Measurements from ENCODE around the gene GBP5.
"Not testable (repeated sequence)": the region's sequence is repeated elsewhere in the genome, so short reads cannot be mapped to it uniquely, and the experiment has no call there.

Gene GBP5, protein sequence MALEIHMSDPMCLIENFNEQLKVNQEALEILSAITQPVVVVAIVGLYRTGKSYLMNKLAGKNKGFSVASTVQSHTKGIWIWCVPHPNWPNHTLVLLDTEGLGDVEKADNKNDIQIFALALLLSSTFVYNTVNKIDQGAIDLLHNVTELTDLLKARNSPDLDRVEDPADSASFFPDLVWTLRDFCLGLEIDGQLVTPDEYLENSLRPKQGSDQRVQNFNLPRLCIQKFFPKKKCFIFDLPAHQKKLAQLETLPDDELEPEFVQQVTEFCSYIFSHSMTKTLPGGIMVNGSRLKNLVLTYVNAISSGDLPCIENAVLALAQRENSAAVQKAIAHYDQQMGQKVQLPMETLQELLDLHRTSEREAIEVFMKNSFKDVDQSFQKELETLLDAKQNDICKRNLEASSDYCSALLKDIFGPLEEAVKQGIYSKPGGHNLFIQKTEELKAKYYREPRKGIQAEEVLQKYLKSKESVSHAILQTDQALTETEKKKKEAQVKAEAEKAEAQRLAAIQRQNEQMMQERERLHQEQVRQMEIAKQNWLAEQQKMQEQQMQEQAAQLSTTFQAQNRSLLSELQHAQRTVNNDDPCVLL

DNA sequence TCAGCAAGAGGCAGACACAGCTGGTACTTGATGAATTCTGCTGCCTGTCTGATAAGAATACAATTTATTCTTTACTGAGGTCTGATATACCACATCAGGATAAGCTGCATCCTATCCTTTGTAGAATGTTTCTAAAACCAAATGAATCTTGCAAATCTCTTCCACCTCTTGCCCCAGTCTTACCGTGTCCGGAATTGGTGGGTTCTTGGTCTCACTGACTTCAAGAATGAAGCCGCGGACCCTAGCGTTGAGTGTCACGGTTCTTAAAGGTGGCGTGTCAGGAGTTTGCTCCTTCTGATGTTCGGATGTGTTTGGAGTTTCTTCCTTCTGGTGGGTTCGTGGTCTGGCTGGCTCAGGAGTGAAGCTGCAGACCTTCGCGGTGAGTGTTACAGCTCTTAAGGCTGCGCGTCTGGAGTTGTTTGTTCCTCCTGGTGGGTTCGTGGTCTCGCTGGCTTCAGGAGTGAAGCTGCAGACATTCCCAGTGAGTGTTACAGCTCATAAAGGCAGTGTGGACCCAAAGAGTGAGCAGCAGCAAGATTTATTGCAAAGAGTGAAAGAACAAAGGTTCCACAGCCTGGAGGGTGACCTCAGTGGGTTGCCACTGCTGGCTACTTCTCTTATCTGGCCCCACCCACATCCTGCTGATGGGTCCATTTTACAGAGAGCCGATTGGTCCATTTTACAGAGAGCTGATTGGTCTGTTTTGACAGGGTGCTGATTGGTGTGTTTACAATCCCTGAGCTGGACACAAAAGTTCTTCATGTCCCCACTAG lies at the start of gene GBP5:
Gene GBP5, minus strand, starts transcription at position 592 of the 773 bp plus-strand sequence. CDS start 3,305 bp downstream, outside the sequence.
- DNase-seq = not testable (repeated sequence)

DNA sequence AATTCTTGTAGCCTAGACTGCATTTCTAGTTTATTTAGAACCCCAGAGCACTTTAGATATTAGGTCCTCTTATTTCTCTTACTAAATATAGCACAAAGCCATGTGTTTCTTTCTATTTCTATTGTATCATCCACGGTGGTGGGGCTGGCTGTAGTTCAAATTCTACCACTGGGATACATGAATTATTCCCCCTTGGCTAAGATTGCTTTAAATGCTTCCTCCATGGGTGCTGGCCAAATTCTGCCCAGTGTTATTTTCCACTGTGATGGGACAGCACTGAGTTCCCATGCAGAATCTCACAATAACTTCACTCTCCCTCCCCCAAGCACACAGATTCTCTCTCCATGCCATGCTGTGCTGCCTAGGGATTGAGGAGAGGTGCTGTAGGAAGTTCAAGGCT lies 49.7 kb upstream of the GBP5 start:
- no peak for DNase-seq

DNA sequence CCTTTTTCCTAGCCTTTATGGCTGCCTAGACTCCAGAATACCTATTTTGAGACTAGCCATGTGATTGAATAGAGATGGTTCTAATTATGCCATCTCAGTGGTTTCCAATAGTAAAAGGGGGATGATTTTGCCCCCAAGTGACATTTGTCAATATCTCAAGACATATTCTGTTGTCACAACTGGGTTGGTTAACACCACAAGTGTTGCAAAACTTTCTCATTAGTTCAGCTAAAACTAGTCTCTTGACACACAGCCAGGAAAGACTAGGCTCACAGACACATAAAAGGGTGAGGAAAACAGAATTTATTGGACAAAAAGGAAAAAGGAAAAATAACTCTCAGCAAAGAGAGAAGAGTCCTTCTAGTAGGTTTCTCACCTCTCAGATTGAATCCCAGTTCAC lies 39.9 kb upstream of the GBP5 start:
- DNase-seq = no peak

DNA sequence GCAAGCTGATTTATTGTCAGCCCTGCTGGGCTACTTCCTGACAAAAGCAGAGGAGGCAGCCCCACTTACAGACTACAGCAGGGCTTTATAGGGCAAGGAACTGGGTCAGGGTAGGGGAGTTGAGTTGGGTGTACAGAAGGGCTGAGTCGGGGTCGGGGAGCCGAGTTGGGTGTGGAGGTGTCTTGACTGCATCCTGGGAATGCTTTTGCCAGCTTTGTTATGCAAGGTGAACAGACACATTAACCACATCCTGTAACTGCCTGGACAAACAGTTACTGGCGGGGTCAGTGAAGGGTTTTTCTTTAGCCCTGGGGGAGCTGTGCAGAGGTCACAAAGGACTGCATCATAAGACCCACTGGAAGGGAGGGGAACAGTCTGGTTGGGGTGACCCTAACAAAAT lies 39.1 kb upstream of the GBP5 start:
- no peak for DNase-seq

DNA sequence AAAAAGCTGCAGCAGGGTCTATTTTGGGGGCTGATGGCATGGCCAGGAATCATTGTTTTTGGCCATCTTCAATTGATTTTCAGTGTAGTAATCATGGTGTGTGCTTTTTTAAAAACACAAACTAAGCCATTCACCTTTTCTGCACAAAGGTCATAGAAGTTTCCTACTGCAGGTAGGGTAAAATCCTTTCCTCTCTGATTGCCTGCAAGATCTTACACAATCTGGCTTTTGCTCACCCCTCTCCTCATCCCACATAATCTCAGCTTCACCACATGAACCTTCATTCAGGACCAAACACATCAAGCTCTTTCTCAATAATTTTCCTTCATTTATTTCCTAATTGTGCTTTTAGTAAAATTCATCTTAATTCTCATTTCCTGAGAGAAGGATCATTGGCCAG lies 38.3 kb upstream of the GBP5 start:
- DNase-seq = no peak

DNA sequence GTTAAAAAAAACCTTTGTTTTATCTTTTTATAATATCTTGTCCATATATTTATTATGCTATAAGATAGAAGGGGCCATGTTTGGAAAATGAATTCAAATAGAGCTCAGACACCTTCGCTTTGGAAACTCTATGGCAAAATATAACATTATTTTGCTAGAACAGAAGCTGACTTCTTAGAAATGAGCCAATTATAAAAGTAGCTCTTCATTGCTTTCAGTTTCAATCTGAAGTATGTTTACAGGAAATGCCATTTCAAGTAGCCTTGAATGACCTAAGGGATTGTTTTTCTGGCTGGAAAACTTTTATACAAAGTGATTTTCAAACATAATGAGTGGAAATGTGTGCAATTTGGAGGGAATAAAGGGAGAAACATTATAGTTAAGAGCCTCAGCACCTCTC lies 37.8 kb upstream of the GBP5 start:
- no peak for DNase-seq

DNA sequence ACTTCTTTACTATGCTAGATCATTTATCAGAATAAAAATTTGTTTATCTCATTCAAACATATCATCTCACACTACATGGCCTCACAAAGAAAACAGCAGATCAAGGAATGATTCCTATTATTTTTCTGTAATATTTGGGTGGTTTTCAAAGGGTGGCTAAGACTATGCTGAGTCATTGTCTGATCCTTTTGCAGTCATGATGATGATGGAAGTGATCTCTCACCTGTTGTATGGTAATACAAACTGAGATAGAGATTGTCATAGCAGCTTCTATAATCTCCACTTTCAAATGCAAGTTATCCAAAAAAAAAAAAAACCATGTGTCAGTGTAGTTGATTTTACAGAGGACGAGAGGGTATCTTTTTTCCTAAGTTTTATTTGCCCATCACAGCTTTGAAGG lies 37.2 kb upstream of the GBP5 start:
- no peak for DNase-seq

DNA sequence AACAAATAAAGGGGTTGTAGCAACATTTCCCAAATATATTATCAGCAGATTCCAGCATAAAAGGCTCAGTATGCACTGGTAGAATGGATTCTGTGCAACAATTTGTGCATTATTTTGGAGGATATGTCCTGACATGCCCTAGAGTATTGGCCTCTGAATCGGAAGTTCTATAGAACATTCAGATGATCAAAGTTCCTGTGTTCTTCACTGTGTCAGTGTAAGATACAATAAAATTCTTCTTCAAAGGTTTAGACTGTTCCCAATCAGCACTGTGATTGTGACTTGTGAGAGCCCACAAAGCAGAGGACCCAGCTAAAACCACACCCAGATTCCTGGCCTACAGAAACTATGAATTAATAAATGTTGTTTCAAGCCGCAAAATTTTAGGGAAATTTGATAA lies 33.6 kb upstream of the GBP5 start:
- DNase-seq = no peak

DNA sequence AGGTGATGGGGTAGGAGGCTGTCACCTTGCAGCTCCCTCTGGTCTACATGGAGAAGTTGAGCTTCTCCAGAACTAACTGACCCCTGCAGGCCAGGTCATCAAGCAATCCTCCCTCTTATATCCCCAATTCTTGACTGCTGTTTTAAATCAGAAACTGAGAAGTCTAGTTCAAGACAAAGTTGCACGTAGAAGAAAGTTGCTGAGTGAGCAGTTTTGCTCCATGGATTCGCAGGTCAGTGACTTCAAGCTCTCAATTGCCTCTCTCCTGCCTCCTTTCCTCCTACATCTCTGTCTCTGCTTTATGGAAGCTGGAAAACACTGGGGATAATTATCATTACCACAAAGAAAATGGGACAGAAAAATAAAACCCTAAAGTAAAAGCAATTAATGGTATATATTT lies 32.8 kb upstream of the GBP5 start:
- DNase-seq = no peak

DNA sequence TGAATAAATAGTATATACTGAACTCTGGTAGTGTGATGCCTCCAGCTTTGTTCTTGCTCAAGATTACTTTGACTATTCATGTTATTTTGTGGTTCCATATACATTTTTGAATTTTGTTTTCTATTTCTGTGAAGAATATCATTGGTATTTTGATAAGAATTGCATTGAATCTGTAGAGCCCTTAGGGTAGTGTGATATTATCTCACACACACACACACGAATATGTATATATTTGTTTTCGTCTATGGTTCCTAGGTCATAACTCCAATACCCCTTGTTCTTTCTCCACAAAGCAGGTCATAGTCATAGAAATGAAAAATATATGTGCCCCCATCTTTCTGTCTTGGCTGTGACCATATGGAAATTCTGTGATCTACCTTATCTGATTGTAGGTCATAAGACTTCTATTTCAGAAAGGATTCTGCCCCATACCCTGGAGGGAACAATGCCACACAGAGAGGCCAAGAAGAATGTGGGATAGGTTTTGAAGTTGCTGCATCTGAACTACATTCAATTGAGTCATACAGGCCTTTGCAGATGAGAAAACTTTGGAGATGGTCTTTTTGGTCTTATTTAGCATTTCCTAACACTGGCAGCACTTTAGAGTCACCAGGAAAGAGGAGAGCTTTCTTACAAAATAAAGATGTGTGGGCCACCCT lies 32.0 kb upstream of the GBP5 start:
- no peak for DNase-seq

DNA sequence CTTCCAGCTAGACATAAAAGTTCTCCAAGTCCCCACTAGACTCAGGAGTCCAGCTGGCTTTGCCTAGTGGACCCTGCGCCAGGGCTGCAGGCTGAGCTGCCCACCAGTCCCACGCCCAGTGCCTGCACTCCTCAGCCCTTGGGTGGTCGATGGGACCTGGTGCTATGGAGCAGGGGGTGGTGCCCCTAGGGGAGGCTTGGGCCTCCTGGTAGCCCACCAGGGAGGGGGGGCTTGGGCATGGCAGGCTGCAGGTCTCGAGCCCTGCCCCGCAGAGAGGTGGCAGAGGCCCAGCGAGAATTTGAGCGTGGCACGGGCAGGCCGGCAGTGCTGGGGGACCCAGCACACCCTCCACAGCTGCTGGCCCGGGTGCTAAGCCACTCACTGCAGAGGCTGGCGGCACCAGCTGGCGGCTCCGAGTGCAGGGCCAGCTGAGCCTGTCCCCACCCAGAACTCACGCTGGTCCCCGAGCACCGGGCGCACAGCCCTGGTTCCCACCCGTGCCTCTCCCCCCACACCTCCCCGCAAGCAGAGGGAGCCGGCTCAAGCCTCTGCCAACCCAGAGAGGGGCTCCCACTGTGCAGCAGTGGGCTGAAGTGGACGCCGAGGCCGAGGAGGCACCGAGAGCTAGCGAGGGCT lies 30.2 kb upstream of the GBP5 start:
- no peak for DNase-seq

DNA sequence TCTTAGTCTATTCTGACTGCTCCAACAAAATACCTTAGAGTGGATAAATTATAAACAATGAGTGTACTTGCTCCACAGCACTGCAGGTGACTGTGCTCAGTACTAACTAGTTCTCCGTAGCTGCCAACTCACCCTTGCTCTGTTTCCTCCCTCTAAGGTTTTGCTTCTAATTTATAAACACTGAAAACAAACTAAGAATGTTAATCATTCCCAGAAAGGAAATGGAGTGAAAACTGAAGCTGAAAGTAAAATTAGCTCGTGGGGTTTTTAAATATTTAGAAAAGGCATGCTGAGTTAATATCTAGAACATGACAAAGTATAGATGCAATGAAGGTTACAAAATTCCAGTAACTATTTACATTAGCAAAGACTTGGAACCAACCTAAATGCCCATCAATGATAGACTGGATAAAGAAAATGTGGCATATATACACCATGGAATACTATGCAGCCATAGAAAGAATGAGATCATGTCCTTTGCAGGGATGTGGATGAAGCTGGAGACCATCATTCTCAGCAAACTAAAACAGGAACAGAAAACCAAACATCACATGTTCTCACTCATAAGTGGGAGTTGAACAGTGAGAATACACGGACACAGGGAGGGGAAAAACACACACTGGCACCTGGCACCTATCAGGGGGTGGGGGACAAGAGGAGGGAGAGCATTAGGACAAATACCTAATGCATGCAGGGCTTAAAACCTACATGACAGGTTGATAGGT lies 27.2 kb upstream of the GBP5 start:
- not testable (repeated sequence) for DNase-seq

DNA sequence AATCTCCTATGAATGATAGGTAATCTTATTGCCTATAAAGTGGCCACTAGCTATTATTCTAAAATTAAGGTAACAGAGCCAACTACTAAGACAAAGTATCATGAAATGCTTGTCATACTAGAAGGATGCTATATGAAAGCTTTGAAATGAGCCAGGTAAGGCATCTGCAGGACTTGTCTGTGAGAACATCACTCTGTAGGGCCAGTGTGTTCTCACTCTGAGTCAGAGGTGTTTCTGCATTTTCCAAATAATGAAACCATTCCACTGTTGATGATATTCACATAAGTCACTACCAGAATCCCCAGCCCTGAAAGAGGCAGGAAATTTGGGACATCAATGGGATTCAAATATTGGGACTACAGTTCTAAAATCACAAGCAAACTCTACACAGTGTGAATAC lies 25.8 kb upstream of the GBP5 start:
- DNase-seq = no peak

DNA sequence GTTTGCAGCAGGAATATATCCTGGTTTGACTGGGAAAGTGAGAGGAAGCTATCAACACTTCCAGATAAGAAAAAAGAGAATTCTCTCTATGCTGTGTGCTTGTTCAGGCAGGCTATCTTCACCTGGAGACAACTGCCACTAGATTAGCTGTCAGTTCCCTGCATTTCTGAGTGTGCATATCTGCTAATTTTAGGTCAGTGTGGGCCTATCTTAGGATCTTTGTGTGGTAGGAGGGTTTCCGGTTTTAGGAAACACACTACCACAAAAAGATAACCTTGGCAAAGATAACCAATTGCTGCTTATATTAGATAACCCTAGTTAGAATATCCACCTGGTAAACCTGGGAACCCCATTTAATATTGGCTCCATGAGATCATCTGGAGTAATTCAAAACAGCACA lies 22.5 kb upstream of the GBP5 start:
- no peak for DNase-seq

DNA sequence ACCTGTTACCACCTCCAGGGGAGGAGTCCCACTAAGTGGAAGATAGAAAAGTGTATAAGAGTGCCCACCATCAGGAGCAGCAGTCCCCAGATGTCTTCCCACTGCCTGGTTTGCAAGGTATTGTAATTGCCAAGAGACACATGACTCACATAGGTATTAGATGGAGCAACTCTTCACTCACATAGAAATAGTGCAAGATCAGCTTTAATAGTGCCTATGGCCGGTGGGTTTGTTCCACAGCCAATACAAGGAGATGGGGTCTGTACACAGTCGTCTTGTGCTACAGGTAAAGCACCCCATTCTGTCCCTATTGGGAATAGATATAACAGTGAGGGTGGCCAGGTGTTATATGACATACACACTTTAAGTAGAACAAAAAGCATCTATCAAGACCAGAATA lies 18.6 kb upstream of the GBP5 start:
- no peak for DNase-seq

DNA sequence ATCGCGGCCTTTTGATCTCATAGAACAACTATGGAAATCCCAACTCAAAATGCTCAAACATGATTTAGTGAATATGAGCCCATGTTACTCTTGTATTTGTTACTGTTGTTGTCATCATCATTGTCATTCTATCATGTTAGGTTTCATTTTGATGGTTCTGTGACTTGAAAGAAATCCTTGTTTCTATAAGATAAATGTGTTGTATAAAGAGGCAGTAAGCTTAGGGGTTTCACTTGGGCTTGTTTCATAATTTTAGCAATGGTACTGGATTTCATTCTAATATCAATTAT lies 15.3 kb upstream of the GBP5 start:
- DNase-seq = no peak

DNA sequence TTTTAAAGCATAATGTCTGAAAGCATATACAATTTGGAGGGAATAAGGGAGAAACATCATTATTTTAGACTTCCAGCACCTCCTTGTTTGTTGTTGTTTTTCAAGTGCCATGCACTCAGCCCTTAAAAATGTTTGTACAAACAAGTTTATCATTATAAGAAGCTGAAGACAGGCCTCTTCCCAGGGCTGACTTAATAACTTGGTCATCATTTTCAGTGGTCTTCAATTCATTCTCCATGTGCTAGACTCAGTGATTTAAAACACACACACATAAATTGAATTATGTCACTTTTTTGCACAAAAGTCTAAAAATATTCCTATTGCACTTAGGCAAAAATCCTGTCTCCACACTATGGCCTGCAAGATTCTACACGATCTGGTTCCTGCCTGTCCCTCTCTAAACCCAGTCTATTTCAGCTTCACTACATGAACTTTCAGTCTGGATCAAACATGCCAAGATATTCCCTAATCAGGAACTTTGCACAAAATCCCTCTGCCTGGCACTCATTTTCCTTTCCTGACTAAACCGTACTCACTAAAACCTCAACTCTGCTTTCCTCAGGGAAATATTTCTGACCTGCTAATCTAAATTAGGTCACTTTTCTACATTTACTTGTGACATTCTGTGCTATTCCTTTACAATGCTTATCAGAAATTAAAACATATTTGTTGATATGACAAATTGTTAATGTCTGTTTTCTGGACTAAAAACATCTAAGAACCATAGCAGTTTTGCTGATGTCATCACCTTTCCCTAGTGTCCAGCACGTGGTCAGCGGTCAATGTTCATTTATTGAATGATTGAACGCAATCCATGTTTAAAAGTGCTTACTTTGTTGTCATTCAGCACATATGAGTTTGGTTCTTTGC lies 14.8 kb upstream of the GBP5 start:
- no peak for DNase-seq

DNA sequence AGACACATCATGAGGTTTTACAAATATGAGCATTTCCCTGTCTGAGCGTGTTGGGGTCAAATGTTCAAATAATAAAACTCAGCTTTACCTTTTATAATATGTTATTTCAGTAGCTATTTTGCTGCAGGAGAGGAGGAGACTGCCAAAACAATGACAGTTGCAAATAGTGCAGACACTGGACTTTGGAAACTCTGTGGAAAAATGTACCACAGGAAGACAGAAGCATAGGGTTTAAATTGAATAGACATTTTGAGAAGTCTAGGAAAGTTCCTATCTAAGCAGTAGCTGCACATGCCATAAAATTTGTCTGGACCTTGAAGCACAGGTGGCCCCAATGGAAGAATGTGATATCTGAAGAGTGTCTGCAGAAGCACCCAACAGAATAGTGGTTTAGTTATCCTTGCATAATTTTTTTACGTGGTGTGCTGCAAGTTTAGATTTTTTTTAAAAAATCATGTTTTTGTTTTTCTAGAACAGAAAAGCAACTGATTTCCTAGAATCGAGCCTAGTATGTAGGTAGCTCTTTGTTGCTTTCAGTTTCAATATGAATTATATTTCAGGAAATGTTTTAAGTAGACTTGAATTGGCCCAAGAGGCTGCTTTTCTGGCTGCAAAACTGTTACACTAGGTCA lies 14.0 kb upstream of the GBP5 start:
- DNase-seq = no peak

DNA sequence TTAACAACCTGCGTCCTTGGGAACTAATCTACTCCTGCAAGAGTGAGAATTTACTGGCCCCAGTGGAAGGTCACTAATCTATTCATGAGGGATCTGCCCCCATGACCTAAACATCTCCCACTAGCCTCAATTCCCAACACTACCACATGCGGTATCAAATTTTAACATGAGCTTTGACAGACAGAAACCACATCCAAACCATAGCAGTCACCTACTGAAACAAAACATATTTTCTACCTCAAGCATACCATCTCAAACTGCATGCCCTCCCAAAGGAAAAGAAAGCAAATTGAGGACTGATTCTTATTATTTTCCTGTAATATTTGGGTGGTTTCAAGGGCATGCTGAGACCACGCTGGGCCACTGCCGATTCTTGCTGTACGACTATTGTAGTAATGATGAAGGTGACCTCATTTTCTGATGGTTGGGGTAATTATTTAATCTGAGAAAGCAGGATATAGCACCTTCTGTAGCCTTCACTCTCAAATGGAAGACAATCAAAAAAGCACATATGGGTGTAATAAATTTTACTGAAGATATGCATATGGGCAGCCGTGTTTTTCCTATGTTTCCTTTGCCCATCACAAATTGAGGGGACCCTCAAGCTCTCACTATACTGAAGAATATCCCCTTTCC lies 13.2 kb upstream of the GBP5 start:
- DNase-seq = no peak

DNA sequence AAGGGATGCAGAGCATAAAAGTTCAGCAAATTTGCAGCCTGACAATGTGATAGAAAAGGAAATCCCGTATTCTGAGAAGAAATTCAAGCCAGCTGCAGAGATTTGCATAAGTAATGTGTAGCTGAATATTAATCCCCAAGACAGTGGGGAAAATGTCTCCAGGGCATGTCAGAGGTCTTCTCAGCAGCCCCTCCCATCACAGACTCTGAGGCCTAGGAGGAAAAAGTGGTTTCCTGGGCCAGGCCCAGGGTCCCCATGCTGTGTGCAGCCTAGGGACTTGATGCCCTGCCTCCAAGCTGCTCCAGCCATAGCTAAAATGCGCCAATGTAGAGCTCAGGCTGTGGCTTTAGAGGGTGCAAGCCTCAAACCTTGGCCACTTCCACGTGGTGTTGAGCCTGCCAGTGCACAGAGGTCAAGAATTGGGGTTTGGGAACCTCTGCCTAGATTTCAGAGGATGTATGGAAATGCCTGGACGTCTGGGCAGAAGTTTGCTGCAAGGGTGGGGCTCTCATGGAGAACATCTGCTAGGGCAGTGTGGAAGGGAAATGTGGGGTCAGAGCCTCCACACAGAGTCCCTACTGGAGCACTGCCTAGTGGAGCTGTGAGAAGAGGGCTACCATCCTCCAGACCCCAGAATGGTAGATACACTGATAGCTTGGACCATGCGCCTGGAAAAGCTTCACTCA lies 11.6 kb upstream of the GBP5 start:
- DNase-seq = not testable (repeated sequence)

Measured in KG1 (cell line).